Liver (tissue), 3 donors: Measurements from ENCODE around the gene AMIGO1.

Experiments used
- CTCF ChIP-seq: fragments of 150-350 bp; IDR thresholded peaks from 2 replicates; pipeline ENCODE4 v1.5.1; 2017; ENCODE audit warnings: improper control_type of control experiment, low read depth, low read length; ENCODE audit not compliant: missing input control
- EGR1 ChIP-seq, 2 donors: IDR thresholded peaks; 2 replicates each; pipeline ENCODE4 v1.6.1; 2016 to 2018; ENCODE audit warnings: antibody characterized with exemption in 2 of 2, low read depth in 2 of 2
- FOXA1 ChIP-seq: IDR thresholded peaks from 2 replicates; pipeline ENCODE4 v1.6.1; 2016; ENCODE audit warnings: antibody characterized with exemption
- GABPA ChIP-seq, 2 donors: IDR thresholded peaks in 1 of 2; conservative IDR thresholded peaks in 1 of 2; 2 replicates each; pipeline ENCODE4 v1.6.1; 2016; ENCODE audit warnings: antibody characterized with exemption in 2 of 2, mild to moderate bottlenecking in 1 of 2, moderate library complexity in 1 of 2
- JUND ChIP-seq, 2 donors: IDR thresholded peaks; 2 replicates each; pipeline ENCODE4 v1.6.1; 2016; ENCODE audit warnings: antibody characterized with exemption in 2 of 2
- MAX ChIP-seq: IDR thresholded peaks from 2 replicates; pipeline ENCODE4 v1.6.1; 2016; ENCODE audit warnings: antibody characterized with exemption
- RAD21 ChIP-seq, 2 donors: IDR thresholded peaks; 2 replicates each; pipeline ENCODE4 v1.6.1; 2016; ENCODE audit warnings: antibody characterized with exemption in 2 of 2, mild to moderate bottlenecking in 2 of 2
- SP1 ChIP-seq: IDR thresholded peaks from 2 replicates; pipeline ENCODE4 v1.6.1; 2018; ENCODE audit warnings: antibody characterized with exemption, mild to moderate bottlenecking
- TAF1 ChIP-seq: conservative IDR thresholded peaks from 2 replicates; pipeline ENCODE4 v1.6.1; 2016; ENCODE audit warnings: antibody characterized with exemption, mild to moderate bottlenecking
- YY1 ChIP-seq: IDR thresholded peaks from 2 replicates; pipeline ENCODE4 v1.6.1; 2016; ENCODE audit warnings: antibody characterized with exemption, mild to moderate bottlenecking
- TF ChIP-seq, protein P1 (sequence below): IDR thresholded peaks from 2 replicates; pipeline ENCODE4 v1.6.1; 2016; ENCODE audit warnings: antibody characterized with exemption
- TF ChIP-seq, protein P2 (sequence below): IDR thresholded peaks from 2 replicates; pipeline ENCODE4 v1.6.1; 2016; ENCODE audit warnings: antibody characterized with exemption, mild to moderate bottlenecking
- donor health status: healthy.
- donor health status: healthy.

- TF ChIP-seq JUND (IDR thresholded peaks at IDR 0.05) (no peak), EGR1 (IDR thresholded peaks at IDR 0.05; ENCODE audit: low read depth in 2 of 2) (no peak), CTCF (no peak), MAX (no peak), TAF1 (no peak), FOXA1 (no peak), SP1 (no peak), YY1 (no peak), RAD21 (IDR thresholded peaks at IDR 0.05) (no peak), GABPA (IDR thresholded peaks at IDR 0.05 in 1 of 2, conservative IDR thresholded peaks at IDR 0.05 in 1 of 2) (no peak)
- TF ChIP-seq, protein P1, sequence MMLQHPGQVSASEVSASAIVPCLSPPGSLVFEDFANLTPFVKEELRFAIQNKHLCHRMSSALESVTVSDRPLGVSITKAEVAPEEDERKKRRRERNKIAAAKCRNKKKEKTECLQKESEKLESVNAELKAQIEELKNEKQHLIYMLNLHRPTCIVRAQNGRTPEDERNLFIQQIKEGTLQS: no peak
- TF ChIP-seq, protein P2, sequence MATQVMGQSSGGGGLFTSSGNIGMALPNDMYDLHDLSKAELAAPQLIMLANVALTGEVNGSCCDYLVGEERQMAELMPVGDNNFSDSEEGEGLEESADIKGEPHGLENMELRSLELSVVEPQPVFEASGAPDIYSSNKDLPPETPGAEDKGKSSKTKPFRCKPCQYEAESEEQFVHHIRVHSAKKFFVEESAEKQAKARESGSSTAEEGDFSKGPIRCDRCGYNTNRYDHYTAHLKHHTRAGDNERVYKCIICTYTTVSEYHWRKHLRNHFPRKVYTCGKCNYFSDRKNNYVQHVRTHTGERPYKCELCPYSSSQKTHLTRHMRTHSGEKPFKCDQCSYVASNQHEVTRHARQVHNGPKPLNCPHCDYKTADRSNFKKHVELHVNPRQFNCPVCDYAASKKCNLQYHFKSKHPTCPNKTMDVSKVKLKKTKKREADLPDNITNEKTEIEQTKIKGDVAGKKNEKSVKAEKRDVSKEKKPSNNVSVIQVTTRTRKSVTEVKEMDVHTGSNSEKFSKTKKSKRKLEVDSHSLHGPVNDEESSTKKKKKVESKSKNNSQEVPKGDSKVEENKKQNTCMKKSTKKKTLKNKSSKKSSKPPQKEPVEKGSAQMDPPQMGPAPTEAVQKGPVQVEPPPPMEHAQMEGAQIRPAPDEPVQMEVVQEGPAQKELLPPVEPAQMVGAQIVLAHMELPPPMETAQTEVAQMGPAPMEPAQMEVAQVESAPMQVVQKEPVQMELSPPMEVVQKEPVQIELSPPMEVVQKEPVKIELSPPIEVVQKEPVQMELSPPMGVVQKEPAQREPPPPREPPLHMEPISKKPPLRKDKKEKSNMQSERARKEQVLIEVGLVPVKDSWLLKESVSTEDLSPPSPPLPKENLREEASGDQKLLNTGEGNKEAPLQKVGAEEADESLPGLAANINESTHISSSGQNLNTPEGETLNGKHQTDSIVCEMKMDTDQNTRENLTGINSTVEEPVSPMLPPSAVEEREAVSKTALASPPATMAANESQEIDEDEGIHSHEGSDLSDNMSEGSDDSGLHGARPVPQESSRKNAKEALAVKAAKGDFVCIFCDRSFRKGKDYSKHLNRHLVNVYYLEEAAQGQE: no peak
These were observed 29.6 kb downstream of the AMIGO1 start for GRCh38 chr1:109479901-109480300.
